ENCODE measurements around the gene TTR. TPM values are rescaled to one million over a fixed set of nuclear protein-coding genes. Genes with fewer than 3 reads are reported as not detected.
A peak's percentile ranks its signal among the peaks of the same experiment; 100 is the strongest.

TTR gene
- total RNA-seq, 1 donor from 2014 or later, result not detected

GRCh38 chr18:31606265-31606664 is 14.6 kb downstream of the TTR start:
- ATAC-seq (no peak), DNase-seq (ENCODE audit: missing footprints) (no peak)
- intact Hi-C loops (cut with DNase I), result no loop called here

- DNase-seq (ENCODE audit: missing footprints) (no peak), ATAC-seq (no peak)
- intact Hi-C loops (cut with DNase I), result no loop called here
Observed at GRCh38 chr18:31607384-31607783, 15.7 kb downstream of the TTR start.

GRCh38 chr18:31609886-31610285 is 18.2 kb downstream of the TTR start:
- intact Hi-C loops (cut with DNase I), result loop anchor here (5.0 kb wide), 3 partner anchors 33 to 72 kb away; partner anchors contain the start of gene B4GALT6
- DNase-seq (ENCODE audit: missing footprints) (no peak), ATAC-seq (no peak)

GRCh38 chr18:31610286-31611205 is 18.9 kb downstream of the TTR start:
- intact Hi-C loops (cut with DNase I), result loop anchor here (5.0 kb wide), 3 partner anchors 33 to 72 kb away; partner anchors contain the start of gene B4GALT6
- ATAC-seq (peak; percentile 75), DNase-seq (ENCODE audit: missing footprints) (no peak)

- intact Hi-C loops (cut with DNase I), result loop anchor here (5.0 kb wide), 3 partner anchors 34 to 71 kb away; partner anchors contain the start of gene B4GALT6
- DNase-seq (ENCODE audit: missing footprints) (no peak), ATAC-seq (peak; percentile 81)
Observed at GRCh38 chr18:31611511-31611910, 19.8 kb downstream of the TTR start.

GRCh38 chr18:31612124-31612523 is 20.4 kb downstream of the TTR start:
- intact Hi-C loops (cut with DNase I), result loop anchor here (5.0 kb wide), 3 partner anchors 35 to 70 kb away; partner anchors contain the start of gene B4GALT6
- no peak for DNase-seq (ENCODE audit: missing footprints)
- peak; percentile 66 for ATAC-seq

GRCh38 chr18:31614044-31614443 is 22.4 kb downstream of the TTR start:
- DNase-seq (ENCODE audit: missing footprints) (no peak), ATAC-seq (no peak)
- intact Hi-C loops (cut with DNase I), result loop anchor here (5.0 kb wide), 3 partner anchors 37 to 68 kb away; partner anchors contain the start of gene B4GALT6

- ATAC-seq, result no peak
- intact Hi-C loops (cut with DNase I), result no loop called here
- no peak for DNase-seq (ENCODE audit: missing footprints)
Observed at GRCh38 chr18:31616586-31616985, 24.9 kb downstream of the TTR start.

GRCh38 chr18:31617031-31617717 is 25.5 kb downstream of the TTR start:
- intact Hi-C loops (cut with DNase I), result no loop called here
- no peak for ATAC-seq
- no peak for DNase-seq (ENCODE audit: missing footprints)

GRCh38 chr18:31618801-31619200 is 27.1 kb downstream of the TTR start:
- DNase-seq (ENCODE audit: missing footprints) (no peak), ATAC-seq (no peak)
- intact Hi-C loops (cut with DNase I), result no loop called here

- DNase-seq (ENCODE audit: missing footprints) (no peak), ATAC-seq (no peak)
- intact Hi-C loops (cut with DNase I), result no loop called here
Observed at GRCh38 chr18:31619291-31619690, 27.6 kb downstream of the TTR start.

GRCh38 chr18:31624892-31625640 is 33.4 kb downstream of the TTR start:
- intact Hi-C loops (cut with DNase I), result no loop called here
- ATAC-seq (no peak), DNase-seq (ENCODE audit: missing footprints) (no peak)

- ATAC-seq, result no peak
- intact Hi-C loops (cut with DNase I), result loop anchor here (2.0 kb wide), 1 partner anchor 70 kb away; no protein-coding TSS in a partner anchor
- no peak for DNase-seq (ENCODE audit: missing footprints)
Observed at GRCh38 chr18:31626409-31626808, 34.7 kb downstream of the TTR start.

- ATAC-seq (no peak), DNase-seq (ENCODE audit: missing footprints) (no peak)
- intact Hi-C loops (cut with DNase I), result loop anchor here (5.0 kb wide), 1 partner anchor 47 kb away; no protein-coding TSS in a partner anchor
Observed at GRCh38 chr18:31630549-31630948, 38.9 kb downstream of the TTR start.

GRCh38 chr18:31631526-31631925 is 39.8 kb downstream of the TTR start:
- intact Hi-C loops (cut with DNase I), result loop anchor here (5.0 kb wide), 1 partner anchor 46 kb away; no protein-coding TSS in a partner anchor
- no peak for ATAC-seq

GRCh38 chr18:31632356-31632755 is 40.7 kb downstream of the TTR start:
- ATAC-seq, result no peak
- intact Hi-C loops (cut with DNase I), result loop anchor here (5.0 kb wide), 1 partner anchor 45 kb away; no protein-coding TSS in a partner anchor

More at GRCh38 chr18:31631526-31631925, 39.8 kb downstream of the TTR start:
- DNase-seq (ENCODE audit: missing footprints), result no peak

GRCh38 chr18:31633392-31634330 is 42.0 kb downstream of the TTR start:
- ATAC-seq, result no peak

More at GRCh38 chr18:31632356-31632755, 40.7 kb downstream of the TTR start:
- no peak for DNase-seq (ENCODE audit: missing footprints)

More at GRCh38 chr18:31633392-31634330, 42.0 kb downstream of the TTR start:
- DNase-seq (ENCODE audit: missing footprints), result no peak
- intact Hi-C loops (cut with DNase I), result loop anchor here (5.0 kb wide), 1 partner anchor 44 kb away; no protein-coding TSS in a partner anchor

Measured in Right ventricle myocardium inferior (tissue), 1 donor.